ENCODE measurements around the gene GAL3ST3.
A peak's percentile ranks its signal among the peaks of the same experiment; 100 is the strongest.
"Not testable (repeated sequence)": the region's sequence is repeated elsewhere in the genome, so short reads cannot be mapped to it uniquely, and the experiment has no call there.

GAL3ST3 gene

DNA sequence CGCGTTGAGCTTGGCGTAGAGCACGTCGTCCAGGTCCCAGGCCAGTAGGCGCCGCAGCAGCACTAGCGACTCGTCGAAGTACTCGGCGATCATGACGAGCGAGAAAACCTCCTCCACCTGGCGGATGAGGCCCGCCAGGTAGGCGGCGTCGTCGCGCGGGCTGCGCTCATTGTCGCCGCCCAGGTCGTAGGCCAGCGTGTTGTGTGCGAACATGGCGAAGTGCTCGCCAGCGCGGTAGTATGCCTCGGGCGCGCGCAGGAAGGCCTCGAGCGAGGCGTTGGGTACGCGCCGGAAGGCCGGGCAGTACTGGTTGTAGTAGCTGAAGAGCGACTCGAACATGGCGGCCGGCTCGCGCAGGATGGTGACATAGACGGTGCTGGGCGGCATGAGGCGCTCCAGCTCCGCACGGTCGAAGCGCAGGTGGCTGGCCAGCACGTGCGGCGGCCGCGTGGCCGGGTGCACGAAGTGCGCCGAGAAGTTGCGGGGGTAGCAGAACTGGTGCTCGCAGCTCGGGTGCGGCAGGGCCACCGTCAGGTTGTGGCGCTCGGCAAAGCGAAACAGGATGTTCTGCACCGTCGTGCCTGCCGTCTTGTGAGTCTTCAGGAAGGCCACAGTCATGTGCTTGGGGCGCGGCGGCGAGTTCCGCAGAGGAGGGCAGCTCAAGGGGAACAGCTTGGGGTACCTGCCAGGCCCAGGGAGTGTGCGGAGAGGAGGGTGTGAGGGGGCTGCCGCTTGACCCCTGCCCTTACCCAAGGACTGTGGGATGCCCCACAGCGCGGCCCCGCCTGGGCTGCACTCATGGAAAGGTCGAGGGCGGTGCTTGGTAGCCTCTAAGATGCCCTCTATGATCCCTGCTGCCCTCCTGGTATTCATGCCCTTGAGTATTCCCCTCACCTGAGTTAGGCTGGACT is 5.7 kb downstream of the GAL3ST3 start:
- DNase-seq: no peak

DNA sequence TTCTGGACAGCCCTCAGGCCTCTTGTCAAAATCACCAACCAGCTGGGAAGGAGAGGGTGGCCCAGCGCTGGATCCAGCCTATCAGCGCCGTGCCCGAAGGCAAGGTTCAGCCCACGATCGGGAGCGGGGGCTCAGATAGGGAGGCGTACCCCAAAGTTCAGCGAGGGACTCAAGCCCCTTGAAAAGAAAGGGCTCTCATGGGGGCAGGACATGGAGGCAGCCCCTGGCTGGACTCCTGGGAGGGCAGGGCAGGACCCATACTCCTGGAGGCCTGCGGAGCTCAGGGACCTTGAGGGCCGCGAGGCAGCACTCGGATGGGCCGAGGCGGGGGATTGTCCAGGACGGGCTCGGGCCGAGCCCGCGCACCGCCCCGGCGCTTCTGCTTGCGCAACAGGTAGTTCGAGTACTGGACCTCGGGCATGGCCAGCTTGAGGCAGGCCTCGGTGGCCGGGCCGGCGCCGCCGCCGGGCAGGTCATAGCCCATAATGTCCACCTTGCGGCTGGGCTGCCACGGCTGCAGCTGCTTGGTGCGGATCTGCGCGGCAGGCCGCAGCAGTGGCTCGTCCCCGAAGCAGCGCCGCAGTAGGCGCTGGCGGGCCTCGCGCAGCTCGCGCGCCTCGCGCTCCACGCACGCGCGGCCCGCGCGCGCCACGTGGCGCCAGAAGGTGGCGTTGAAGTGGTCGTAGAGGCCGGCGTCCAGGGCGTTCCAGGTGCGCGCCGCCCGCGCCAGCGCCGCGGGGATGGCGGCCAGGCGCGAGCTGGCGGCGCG is 6.5 kb downstream of the GAL3ST3 start:
- no peak for DNase-seq

DNA sequence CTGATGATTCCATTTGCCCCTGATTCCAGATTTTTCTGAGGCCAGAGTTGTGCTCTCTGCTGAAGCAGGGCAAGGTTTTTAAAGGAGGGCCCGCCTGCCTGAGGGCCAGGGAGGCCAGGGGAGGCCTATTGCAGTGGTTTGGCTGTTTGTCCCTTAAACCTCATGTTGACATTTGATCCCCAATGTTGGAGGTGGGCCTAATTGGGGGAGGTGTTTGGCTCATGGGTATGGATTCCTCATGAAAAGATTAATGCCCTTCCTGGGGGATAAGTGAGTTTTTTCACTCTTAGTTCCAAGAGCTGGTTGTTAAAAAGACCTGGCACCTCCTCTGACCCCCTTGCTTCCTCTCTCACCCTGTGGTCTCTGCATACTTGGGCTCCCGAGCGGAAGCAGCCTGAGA is 9.2 kb downstream of the GAL3ST3 start:
- DNase-seq: no peak

DNA sequence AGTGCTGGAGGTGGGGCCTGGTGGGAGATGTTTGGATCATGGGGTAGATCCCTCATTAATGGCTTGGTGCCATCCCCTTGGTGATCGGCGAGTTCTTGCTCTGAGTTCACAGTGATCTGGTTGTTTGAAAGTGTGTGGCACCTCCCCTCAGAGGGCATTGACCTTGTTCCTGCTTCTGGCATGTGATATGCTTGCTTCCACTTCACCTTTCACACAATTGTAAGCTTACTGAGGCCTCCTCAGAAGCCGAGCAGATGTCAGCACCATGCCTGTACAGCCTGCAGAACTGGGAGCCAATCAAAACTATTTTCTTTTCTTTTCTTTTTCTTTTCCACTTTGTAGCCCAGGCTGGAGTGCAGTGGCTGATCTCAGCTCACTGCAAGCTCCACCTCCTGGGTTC is 11.6 kb downstream of the GAL3ST3 start:
- DNase-seq: no peak

DNA sequence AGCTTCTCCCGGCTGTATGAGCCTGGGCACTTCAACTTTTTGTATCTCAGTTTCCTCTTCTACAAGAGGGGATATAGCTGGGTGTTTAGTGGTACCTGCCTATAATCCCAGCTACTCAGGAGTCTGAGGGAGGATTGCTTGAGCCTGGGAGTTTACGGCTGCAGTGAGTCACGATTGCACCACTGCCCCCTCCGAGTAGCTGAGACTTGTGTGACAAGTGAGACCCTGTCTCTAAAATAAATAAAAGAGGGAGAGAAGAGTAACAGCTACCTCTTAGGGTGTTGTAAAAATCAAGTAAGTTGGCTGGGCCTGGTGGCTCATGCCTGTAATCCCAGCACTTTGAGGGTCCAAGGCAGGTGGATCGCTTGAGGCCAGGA is 12.6 kb downstream of the GAL3ST3 start:
- DNase-seq: no peak

DNA sequence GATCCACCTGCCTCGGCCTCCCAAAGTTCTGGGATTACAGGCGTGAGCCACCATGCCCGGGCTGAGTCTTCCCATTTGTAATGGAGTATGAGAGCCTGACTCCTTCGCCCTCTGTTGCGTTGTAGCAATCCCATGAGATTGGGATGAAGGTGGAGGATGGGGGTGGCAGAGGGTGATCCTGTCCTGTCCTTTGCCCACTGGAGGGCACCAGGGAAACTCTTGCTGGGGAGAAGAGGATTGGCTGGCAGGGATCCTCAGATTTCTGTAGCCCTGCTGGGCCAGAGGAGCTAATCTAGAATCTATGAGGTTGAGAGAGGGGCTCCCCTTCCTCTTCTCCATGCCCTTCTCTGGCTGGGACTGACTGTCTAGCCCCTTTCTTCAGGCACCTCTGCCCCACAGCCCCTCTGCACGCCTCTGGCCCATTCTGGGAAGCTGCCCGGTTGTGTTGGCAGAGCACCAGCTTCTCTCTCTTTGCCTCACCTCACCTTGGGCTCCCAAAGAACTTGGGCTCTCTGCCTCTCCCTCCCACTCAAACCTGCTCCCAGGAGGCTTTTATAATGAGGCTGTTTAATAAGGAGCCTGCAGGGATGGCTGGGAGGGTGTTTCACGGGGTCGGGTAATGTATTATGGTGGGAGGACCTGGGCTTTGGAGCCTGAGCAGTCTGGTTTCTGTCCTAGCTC is 13.2 kb downstream of the GAL3ST3 start:
- DNase-seq: no peak

DNA sequence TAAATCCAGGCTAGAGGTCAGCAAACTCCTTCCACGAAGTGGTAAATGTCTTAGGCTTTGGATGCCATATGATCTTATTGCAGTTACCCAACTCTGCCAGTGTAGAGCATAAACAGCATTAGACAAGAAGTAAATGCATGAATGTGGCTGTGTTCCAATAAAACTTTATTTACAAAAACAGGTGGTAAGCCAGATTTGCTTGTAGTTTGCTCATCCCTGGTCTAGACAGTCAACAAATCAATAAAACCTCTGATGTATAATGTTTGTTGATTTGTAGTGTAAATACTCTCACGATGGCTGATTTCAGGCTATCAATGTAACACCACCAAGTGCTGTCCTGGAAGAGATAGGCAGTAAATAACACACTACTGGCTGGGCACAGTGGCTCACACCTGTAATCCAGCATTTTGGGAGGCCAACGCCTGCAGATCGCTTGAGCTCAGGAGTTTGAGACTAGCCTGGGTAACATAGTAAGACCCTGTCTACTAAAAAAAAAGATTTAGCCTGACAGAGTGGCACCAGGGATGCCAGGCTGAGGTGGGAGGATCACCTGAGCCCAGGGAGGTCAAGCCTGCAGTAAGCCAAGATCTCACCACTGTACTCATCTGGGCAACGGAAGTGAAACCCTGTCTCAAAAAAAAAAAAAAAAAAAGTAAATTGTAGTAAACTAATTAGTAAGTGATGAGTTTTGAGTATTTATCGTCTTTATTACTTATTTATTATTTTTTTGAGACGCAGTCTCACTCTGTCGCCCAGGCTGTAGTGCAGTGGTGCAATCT is 15.8 kb downstream of the GAL3ST3 start:
- no peak for DNase-seq

DNA sequence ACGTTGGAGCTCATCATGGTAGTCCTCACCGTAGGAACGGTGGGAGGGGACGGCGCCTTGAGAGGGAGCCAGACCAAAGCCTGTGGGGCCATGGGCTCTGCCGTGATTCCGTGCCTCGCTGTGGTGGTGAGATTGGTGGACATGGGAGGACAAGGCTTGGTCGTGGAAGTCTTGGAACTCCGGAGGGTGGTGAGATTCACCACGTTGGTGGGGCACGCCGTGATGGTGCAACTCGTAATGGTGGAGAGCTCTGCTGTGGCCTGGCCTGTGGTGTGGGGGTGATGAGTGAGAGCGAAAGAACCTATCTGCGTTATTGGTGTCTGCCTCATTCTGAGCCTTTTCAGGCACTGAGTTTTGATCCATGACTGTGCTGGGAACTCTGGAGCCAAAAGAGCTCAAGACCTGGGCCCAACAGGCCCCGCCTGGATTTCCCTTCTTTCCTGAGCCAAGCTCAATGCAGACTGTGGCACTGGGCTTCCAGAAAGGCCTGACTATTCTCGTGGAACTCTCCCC is 22.9 kb downstream of the GAL3ST3 start, which contains the start of gene CATSPER1:
Gene CATSPER1 (minus strand): TSS at position 463 of the 513 bp plus-strand sequence. CDS start 100 bp downstream, at position 363.
- DNase-seq: no peak

DNA sequence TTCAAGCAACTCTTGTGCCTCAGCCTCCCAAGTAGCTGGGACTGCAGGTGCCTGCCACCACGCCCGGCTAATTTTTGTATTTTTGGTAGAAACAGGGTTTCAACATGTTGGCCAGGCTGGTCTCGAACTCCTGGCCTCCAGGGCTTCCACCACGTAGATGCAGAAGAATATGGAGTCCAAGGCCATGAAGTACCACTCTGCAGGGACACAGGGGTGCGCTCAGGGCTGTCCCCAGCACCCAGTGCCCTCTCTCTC is 25.8 kb downstream of the GAL3ST3 start:
- not testable (repeated sequence) for DNase-seq

DNA sequence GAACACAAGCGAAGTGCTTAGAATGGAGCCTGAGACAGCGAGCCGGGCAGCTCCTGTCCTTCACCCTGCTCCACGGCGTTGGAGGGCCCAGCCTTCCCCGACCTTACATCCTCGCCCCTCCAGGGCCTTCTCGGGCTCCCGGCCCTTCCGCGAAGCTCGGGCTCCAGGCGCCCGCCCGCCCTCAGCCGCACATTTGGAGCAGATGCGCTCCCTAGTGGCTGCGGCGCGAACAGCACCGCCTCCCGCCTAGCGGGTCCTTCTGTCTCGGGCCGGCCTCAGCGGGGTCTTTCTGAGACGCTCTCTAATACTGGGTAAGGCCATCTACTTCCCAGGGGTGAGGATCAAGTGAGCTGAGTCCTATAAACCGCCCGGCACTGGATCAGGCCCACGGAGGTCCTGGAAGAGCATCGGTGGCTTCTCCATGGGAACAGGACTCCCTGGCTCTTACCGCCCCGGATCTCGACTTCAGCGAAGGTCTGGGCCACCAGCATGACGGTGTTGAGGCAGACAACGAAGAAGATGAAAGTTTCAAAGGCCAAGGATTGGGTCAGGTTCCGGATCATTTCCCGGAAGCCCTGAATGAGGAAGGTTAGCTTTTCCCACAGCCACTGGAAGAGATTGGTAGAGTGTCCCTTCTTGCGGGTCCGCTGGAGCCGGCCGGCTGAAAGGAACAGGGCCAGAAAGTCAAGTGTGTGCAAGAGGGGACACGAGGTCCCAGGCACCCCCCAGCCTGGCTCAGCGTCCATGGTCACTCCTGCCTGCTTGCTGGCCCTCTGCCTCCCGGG is 26.4 kb downstream of the GAL3ST3 start:
- DNase-seq: peak; percentile 59

DNA sequence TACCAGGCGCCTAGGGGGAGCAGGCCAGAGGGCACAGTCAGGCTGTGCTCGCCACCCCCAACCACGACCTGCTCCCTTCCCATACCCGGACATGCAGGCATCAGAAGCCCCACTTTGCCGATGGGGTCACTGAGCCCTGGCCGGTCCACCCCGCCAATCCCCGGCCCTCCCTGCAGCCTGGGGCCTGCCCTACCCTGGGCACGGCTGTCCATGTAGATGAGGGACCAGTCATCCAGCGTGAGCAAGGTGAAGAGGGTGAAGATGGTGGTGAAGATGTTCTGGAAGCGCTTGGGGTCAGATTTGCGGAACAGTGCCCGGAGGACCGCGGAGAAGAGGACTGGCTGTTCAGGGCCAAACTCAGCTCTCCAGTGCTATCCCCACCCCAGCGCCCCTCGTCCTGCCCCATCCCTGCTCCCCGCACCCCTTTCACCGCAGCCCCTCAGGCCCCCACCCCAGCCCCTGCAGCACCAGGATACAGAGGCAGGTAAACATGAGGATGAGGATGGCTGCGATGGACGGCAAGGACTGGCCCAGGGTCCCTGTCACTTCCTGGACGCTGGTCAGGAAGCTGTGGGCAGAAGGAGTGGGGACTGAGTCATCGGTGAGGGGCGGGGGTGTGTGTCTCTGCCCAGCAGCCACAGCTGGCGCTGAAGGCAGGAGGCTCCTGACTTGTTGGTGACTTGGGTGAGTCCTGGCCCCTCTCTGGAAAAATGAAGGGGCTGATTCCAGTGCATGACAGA is 28.2 kb downstream of the GAL3ST3 start:
- DNase-seq: no peak

DNA sequence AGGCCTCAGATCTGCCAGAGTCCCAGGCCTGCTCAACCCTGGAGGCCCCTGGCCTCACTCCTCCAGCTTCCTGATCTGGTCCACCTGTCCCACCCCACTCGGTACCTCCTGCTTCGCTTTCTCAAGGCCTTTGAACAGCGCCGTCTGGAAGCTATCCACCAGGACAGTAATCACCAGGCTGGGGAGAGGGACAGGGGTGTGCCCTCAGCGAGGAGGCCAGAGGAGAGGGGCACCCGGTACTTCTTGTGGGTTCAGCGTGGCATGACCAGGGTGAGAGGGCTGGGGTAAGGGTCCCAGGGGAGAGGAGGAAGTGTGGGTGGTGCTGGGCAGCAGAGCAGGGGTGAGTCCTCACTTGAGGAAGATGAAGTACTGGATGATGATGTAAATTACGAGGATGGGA is 28.7 kb downstream of the GAL3ST3 start:
- DNase-seq: no peak

DNA sequence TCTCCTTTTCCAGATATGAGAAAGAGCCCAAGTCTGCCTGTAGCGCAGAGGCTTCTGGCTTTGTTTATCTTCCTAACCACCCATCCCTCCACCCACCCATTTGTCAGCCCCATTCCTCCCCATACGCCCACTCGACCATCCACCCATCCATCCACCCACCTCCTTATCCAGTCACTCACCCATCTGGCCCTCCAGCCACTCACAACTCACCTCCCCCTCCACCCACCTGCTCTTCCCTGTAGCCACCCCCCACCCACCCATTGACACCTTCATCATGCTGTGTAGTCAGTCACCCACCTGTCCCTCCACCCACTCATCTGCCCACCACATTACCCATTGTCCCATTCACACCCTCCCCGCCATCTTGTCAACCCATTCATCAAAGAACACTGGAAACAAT is 31.6 kb downstream of the GAL3ST3 start:
- no peak for DNase-seq

DNA sequence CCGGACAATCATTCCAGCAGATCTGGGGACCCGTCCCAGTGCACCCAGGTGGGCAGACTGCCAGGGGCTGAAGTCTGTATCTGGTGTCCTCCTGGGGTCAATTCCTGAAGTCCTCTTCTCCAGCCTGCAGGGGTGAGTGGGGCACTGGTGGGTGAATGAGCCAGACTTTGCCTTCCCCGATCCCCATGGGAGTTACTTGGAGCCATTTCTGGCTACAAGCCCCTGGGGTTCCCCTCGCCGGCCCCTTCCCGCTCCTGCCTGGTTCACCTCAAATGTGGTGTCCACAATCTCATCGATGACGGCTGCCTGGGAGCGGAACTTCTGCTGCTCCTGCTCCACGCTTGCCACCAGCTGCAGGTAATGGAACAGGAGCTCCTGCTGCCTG is 32.2 kb downstream of the GAL3ST3 start:
- DNase-seq: no peak

DNA sequence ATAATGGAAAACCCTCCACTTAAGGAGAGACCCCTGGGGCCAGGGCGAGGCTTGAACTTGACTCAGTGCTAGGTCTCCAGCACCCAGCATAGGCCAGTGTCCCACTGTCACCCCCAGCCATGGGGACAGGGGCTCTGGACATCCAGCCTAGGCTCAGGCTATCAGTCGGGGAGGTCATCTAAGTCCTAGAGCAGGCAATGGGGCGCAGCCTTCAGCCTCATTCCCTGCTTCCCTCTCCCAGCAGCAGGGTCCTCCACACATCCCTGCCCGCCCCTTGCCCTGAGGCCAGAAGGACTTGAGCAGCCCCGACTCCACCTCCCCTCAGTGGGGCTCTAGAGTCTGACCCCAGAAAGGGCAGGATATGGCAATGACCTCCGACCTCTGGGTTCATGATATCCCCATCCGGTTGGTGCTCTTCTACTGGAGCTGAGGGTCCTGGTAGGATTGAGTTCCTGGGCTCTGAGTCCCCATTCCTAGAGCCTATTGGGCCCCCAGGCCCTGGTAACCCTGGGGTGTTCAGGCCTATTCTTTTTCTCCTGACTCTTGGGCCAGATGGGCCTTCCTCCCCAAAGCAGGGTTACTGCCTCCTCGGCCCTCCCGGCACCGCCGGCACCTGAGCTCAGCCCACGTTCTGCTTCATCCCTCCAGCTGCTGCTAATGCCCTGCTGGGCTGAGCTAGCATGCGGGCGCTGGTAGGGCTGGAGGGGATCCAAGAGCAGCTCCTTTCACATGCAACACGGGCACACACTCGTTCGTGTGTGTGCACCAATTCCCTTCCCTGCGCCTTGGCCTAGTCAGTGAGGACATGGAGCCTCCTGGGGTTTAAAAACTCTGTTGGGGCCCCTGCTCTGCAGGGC is 32.8 kb downstream of the GAL3ST3 start:
- DNase-seq: no peak

DNA sequence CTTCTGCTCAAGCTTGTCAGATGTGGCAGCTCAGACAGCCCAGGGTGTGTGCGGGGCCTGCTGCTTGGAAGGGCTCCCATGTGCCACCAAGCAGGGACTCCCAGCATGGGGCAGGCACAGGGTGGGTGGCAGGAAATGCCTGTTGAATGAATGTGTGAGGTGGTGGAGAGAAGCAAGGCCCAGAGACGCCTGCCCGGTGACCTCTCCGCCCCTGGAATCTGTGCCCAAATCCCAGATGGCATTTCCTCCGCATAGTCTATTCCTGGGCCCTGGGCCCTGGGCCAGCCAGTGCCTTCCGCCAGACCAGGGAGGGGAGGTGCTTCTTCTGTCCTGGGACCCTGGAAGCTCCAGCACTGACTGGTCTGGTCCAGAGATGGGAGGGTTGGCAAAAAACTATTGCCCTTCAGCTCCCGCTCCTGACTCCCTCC is 33.5 kb downstream of the GAL3ST3 start:
- DNase-seq: no peak

DNA sequence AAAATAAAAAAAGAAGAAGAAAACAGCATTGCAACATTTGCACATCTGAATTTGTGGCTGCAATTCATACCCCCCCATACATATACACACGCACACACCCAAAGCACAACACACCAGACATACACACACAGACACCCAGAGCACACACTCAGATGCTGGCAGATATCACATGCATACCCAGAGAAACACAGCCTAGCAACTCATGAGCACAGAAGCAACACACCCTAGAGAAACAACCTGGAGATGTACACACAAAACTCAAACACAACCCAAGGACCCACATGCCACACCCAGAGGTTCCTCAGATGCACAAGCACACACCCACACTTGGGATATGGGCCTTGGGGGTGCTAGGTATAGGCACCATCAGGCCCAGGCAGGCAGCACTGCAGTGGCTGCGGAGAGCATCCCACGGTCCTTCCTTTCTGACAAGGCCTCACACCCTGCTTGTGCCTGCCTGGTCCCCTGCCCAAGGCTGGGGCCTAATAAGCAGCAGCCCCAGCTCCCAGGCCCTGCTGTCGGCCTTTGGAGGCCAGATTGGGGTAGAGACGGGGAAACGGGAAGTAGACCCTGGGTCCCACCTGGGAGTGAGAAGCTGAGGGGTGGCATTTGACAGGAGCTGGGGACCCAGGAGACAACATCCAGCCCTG is 34.0 kb downstream of the GAL3ST3 start:
- DNase-seq: no peak

DNA sequence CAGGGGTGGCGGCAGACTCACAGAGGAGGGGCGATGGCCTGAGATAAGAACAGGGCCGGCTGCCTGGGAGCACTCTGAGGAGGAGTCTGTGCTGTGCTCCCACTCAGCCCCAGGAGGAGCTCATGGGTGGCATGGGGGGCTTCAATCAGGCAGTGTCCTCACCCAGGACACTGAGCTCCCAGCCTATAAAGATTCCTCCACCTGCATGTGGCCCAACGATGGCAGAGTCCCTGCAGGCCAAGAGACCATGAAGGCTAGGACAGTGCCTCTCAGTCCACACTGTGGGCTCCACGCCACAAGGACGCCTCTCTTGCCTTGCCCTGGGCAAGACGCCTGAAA is 35.2 kb downstream of the GAL3ST3 start:
- DNase-seq: no peak

DNA sequence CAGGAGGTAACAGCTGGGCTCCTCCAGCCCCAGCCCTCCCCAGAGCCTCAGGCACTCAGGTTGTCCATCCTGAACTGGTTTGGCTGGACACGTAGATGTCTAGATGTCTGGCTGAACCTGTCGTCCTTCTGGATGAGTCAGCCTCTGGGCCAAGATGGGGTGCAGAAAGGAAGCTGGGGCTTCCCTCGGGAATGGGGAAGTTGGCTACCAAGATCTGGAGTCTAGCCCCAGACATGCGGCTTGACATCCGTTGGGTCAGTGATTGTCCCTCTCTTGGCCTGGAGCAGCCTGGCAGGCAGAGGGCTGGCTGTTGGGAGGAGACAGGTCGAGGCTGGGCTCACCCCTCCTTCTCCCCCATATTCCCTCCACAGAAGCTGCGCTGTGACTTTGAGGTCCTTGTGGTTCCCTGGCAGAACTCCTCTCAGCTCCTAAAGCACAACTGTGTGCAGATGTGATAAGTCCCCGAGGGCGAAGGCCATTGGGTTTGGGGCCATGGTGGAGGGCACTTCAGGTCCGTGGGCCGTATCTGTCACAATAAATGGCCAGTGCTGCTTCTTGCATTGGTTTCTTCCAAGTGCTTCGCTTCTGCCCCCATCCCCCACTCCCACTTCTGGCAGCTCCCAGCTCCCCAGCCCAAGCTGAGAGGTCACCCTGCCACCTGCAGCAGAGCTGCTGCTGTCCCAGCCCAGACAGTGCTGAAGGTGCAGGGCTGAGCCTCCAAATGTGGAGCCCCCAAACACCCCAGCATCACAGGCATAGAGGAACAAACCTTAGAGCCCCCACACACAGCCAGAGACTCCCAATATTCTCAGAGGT is 35.8 kb downstream of the GAL3ST3 start:
- DNase-seq: no peak

Data from central memory CD4-positive, alpha-beta T cell (primary cell).